Stimulated activated CD8-positive, alpha-beta memory T cell treated with anti-CD3 and anti-CD28 coated beads, Interleukin-15, amount 100 ng/mL, for 24 hours (primary cell): ENCODE results near the gene HAVCR1.
"Not testable (repeated sequence)": the region's sequence is repeated elsewhere in the genome, so short reads cannot be mapped to it uniquely, and the experiment has no call there.

Experiments used
- DNase-seq: peaks from one replicate; pipeline ENCODE4 v3.0.0-alpha.2; 2020; ENCODE audit warnings: low read depth

HAVCR1 gene

GRCh38 chr5:157049605-157050004 is 9.3 kb downstream of the HAVCR1 start:
- DNase-seq, result no peak

GRCh38 chr5:157047898-157048297 is 11.0 kb downstream of the HAVCR1 start:
- DNase-seq, result no peak

GRCh38 chr5:157047016-157047415 is 11.9 kb downstream of the HAVCR1 start:
- not testable (repeated sequence) for DNase-seq

- no peak for DNase-seq
These were observed 12.9 kb downstream of the HAVCR1 start for GRCh38 chr5:157046041-157046440.

GRCh38 chr5:157045601-157046000 is 13.3 kb downstream of the HAVCR1 start:
- no peak for DNase-seq

- DNase-seq, result no peak
These were observed 20.2 kb downstream of the HAVCR1 start for GRCh38 chr5:157038568-157039187.

- not testable (repeated sequence) for DNase-seq
These were observed 24.5 kb downstream of the HAVCR1 start for GRCh38 chr5:157034106-157035072.

- DNase-seq, result no peak
These were observed 25.8 kb downstream of the HAVCR1 start for GRCh38 chr5:157033071-157033583.

- no peak for DNase-seq
These were observed 28.2 kb downstream of the HAVCR1 start for GRCh38 chr5:157030692-157031091.

- no peak for DNase-seq
These were observed 29.5 kb downstream of the HAVCR1 start for GRCh38 chr5:157029457-157029856.

GRCh38 chr5:157027663-157028062 is 31.3 kb downstream of the HAVCR1 start:
- not testable (repeated sequence) for DNase-seq

GRCh38 chr5:157026789-157027424 is 32.0 kb downstream of the HAVCR1 start:
- no peak for DNase-seq

GRCh38 chr5:157025093-157025698 is 33.7 kb downstream of the HAVCR1 start:
- peak; percentile 20 for DNase-seq

GRCh38 chr5:157024208-157024959 is 34.5 kb downstream of the HAVCR1 start:
- no peak for DNase-seq

GRCh38 chr5:157022024-157022423 is 36.9 kb downstream of the HAVCR1 start:
- DNase-seq, result no peak

- no peak for DNase-seq
These were observed 38.2 kb downstream of the HAVCR1 start for GRCh38 chr5:157020511-157021222.

GRCh38 chr5:157020002-157020401 is 38.9 kb downstream of the HAVCR1 start:
- DNase-seq, result no peak

- DNase-seq, result not testable (repeated sequence)
These were observed 44.8 kb downstream of the HAVCR1 start for GRCh38 chr5:157014143-157014542.

GRCh38 chr5:157006262-157006661 is 52.7 kb downstream of the HAVCR1 start:
- DNase-seq, result no peak

- no peak for DNase-seq
These were observed 53.9 kb downstream of the HAVCR1 start for GRCh38 chr5:157004893-157005551.
